ENCODE measurements around the gene GARIN5B.

- TF ChIP-seq USF2 (IDR thresholded peaks at IDR 0.05; ENCODE audit: borderline replicate concordance, low read depth, low read length) (no peak), GABPA (IDR thresholded peaks at IDR 0.05; ENCODE audit: low read depth) (no peak), CTCF (IDR thresholded peaks at IDR 0.05) (no peak)
Observed at GRCh38 chr19:55353803-55354697, 9.0 kb downstream of the GARIN5B start.
